ENCODE results near the gene BTAF1.
"Not testable (repeated sequence)": the region's sequence is repeated elsewhere in the genome, so short reads cannot be mapped to it uniquely, and the experiment has no call there.

Gene BTAF1

GRCh38 chr10:91923371-91924211, at the start of gene BTAF1:
TSS of gene BTAF1 (plus strand) at chr10:91923770. CDS start at chr10:91924077, 307 bp downstream.
- in situ Hi-C loops (cut with HindIII; ENCODE audit: low pct_ligation_motif_present, low pct_unique_long_range_greater_than_20kb, low sequenced_read_pairs), result no loop called here
- DNase-seq, result peak; percentile 94

- in situ Hi-C loops (cut with HindIII; ENCODE audit: low pct_ligation_motif_present, low pct_unique_long_range_greater_than_20kb, low sequenced_read_pairs), result no loop called here
- no peak for DNase-seq
Observed at GRCh38 chr10:91875156-91875555, 48.4 kb upstream of the BTAF1 start.

GRCh38 chr10:91875779-91876178, 47.8 kb upstream of the BTAF1 start:
- DNase-seq, result no peak
- in situ Hi-C loops (cut with HindIII; ENCODE audit: low pct_ligation_motif_present, low pct_unique_long_range_greater_than_20kb, low sequenced_read_pairs), result no loop called here

GRCh38 chr10:91879515-91880170, 43.9 kb upstream of the BTAF1 start:
- no peak for DNase-seq
- in situ Hi-C loops (cut with HindIII; ENCODE audit: low pct_ligation_motif_present, low pct_unique_long_range_greater_than_20kb, low sequenced_read_pairs), result no loop called here

- no peak for DNase-seq
- in situ Hi-C loops (cut with HindIII; ENCODE audit: low pct_ligation_motif_present, low pct_unique_long_range_greater_than_20kb, low sequenced_read_pairs), result no loop called here
Observed at GRCh38 chr10:91880310-91880709, 43.3 kb upstream of the BTAF1 start.

- no peak for DNase-seq
- in situ Hi-C loops (cut with HindIII; ENCODE audit: low pct_ligation_motif_present, low pct_unique_long_range_greater_than_20kb, low sequenced_read_pairs), result no loop called here
Observed at GRCh38 chr10:91883549-91884444, 39.8 kb upstream of the BTAF1 start.

GRCh38 chr10:91884536-91884935, 39.0 kb upstream of the BTAF1 start:
- no peak for DNase-seq
- in situ Hi-C loops (cut with HindIII; ENCODE audit: low pct_ligation_motif_present, low pct_unique_long_range_greater_than_20kb, low sequenced_read_pairs), result no loop called here

- DNase-seq, result no peak
- in situ Hi-C loops (cut with HindIII; ENCODE audit: low pct_ligation_motif_present, low pct_unique_long_range_greater_than_20kb, low sequenced_read_pairs), result no loop called here
Observed at GRCh38 chr10:91885362-91886079, 38.0 kb upstream of the BTAF1 start.

- no peak for DNase-seq
- in situ Hi-C loops (cut with HindIII; ENCODE audit: low pct_ligation_motif_present, low pct_unique_long_range_greater_than_20kb, low sequenced_read_pairs), result no loop called here
Observed at GRCh38 chr10:91886954-91887271, 36.7 kb upstream of the BTAF1 start.

- in situ Hi-C loops (cut with HindIII; ENCODE audit: low pct_ligation_motif_present, low pct_unique_long_range_greater_than_20kb, low sequenced_read_pairs), result no loop called here
- DNase-seq, result peak; percentile 34
Observed at GRCh38 chr10:91887272-91888076, 36.1 kb upstream of the BTAF1 start.

GRCh38 chr10:91891125-91892001, 32.2 kb upstream of the BTAF1 start:
- in situ Hi-C loops (cut with HindIII; ENCODE audit: low pct_ligation_motif_present, low pct_unique_long_range_greater_than_20kb, low sequenced_read_pairs), result no loop called here

GRCh38 chr10:91893051-91893450, 30.5 kb upstream of the BTAF1 start:
- DNase-seq, result no peak
- in situ Hi-C loops (cut with HindIII; ENCODE audit: low pct_ligation_motif_present, low pct_unique_long_range_greater_than_20kb, low sequenced_read_pairs), result no loop called here

More at GRCh38 chr10:91891125-91892001, 32.2 kb upstream of the BTAF1 start:
- DNase-seq, result peak; percentile 41

- DNase-seq; in situ Hi-C loops (cut with HindIII; ENCODE audit: low pct_ligation_motif_present, low pct_unique_long_range_greater_than_20kb, low sequenced_read_pairs): not testable (repeated sequence)
Observed at GRCh38 chr10:91894261-91894685, 29.3 kb upstream of the BTAF1 start.

- in situ Hi-C loops (cut with HindIII; ENCODE audit: low pct_ligation_motif_present, low pct_unique_long_range_greater_than_20kb, low sequenced_read_pairs), result no loop called here
- no peak for DNase-seq
Observed at GRCh38 chr10:91896212-91896756, 27.3 kb upstream of the BTAF1 start.

GRCh38 chr10:91897421-91897820, 26.1 kb upstream of the BTAF1 start:
- in situ Hi-C loops (cut with HindIII; ENCODE audit: low pct_ligation_motif_present, low pct_unique_long_range_greater_than_20kb, low sequenced_read_pairs), result no loop called here
- no peak for DNase-seq

GRCh38 chr10:91901784-91902677, 21.5 kb upstream of the BTAF1 start:
- in situ Hi-C loops (cut with HindIII; ENCODE audit: low pct_ligation_motif_present, low pct_unique_long_range_greater_than_20kb, low sequenced_read_pairs), result no loop called here
- peak; percentile 80 for DNase-seq

All from ACHN (cell line).